B cell (primary cell): ENCODE results near the gene ZAR1L. TPM values are rescaled to one million over a fixed set of nuclear protein-coding genes. Genes with fewer than 3 reads are reported as not detected.

Source experiments
- ATAC-seq: fragments of 200-7000 bp; cut with Tn5 transposase; one replicate; pipeline ENCODE4 v1.10.0; 2021; ENCODE audit warnings: low read depth, mild to moderate bottlenecking, moderate number of reproducible peaks, moderate library complexity
- CTCF ChIA-PET: fragments of 350-600 bp; sonication (Branson Sonifier 250); formaldehyde crosslinking; loops from one replicate; lab custom pipeline; 2021; ENCODE audit warnings: antibody characterized with exemption, inconsistent platforms; lab: Charles Lee
- POLR2A ChIA-PET: fragments of 350-600 bp; sonication (Branson Sonifier 250); formaldehyde crosslinking; loops from one replicate; lab custom pipeline; 2021; ENCODE audit warnings: antibody characterized with exemption; lab: Charles Lee
- DNase-seq: peaks from one replicate; pipeline ENCODE4 v3.0.0; 2013
- H2AFZ ChIP-seq: 2 replicates; pipeline ENCODE4 v1.6.1; 2012; ENCODE audit warnings: mild to moderate bottlenecking, low read depth, low read length; ENCODE audit not compliant: insufficient read depth, poor library complexity, severe bottlenecking
- H3K27ac ChIP-seq, 2 donors: 1 replicate in 1 of 2; 2 replicates in 1 of 2; pipeline ENCODE4 v1.5.1; 2012 to 2013; ENCODE audit warnings: low read length in 2 of 2, mild to moderate bottlenecking in 2 of 2, moderate library complexity in 1 of 2
- H3K27me3 ChIP-seq, 4 experiments: fragments of 200-600 bp in 1 of 4; sonication (generic) in 1 of 4; replicated peaks in 1 of 4; 1 replicate in 2 of 4; 2 replicates in 2 of 4; pipeline versions ENCODE4 v1.6.1 to v1.7.0; 2013 to 2016; ENCODE audit warnings: low read length in 3 of 4, mild to moderate bottlenecking in 2 of 4, mixed read lengths in 1 of 4, moderate library complexity in 1 of 4; ENCODE audit not compliant: insufficient read depth in 4 of 4, control insufficient read depth in 3 of 4; ENCODE audit errors: control extremely low read depth in 1 of 4
- H3K36me3 ChIP-seq, 2 experiments: replicated peaks in 1 of 2; 1 replicate in 1 of 2; 2 replicates in 1 of 2; pipeline versions ENCODE4 v1.6.1 to v1.7.1; 2013; ENCODE audit warnings: low read length in 1 of 2; ENCODE audit not compliant: insufficient read depth in 2 of 2, control insufficient read depth in 1 of 2; ENCODE audit errors: control extremely low read depth in 1 of 2, extremely low read depth in 1 of 2
- H3K4me1 ChIP-seq, 2 donors: fragments of 200-600 bp in 1 of 2; sonication (generic) in 1 of 2; 1 replicate in 1 of 2; 2 replicates in 1 of 2; pipeline versions ENCODE4 v1.5.1 to v1.6.1; 2013 to 2017; ENCODE audit warnings: low read length in 2 of 2; ENCODE audit not compliant: control insufficient read depth in 2 of 2, insufficient read depth in 2 of 2
- H3K4me2 ChIP-seq: replicated peaks from 2 replicates; pipeline ENCODE3; 2012; ENCODE audit warnings: mild to moderate bottlenecking, low read depth, low read length; ENCODE audit not compliant: poor library complexity, severe bottlenecking
- H3K4me3 ChIP-seq, 5 experiments: fragments of 200-600 bp in 1 of 5; sonication (generic) in 1 of 5; 1 replicate in 3 of 5; 2 replicates in 2 of 5; pipeline versions ENCODE4 v1.5.1 to v1.7.0; 2011 to 2016; ENCODE audit warnings: low read length in 4 of 5, mild to moderate bottlenecking in 4 of 5, low read depth in 2 of 5, control low read depth in 1 of 5, moderate library complexity in 1 of 5; ENCODE audit not compliant: insufficient read depth in 1 of 5; ENCODE audit errors: control extremely low read depth in 1 of 5, extremely low read depth in 1 of 5
- H3K79me2 ChIP-seq: fragments of 200-600 bp; sonication (generic); one replicate; pipeline ENCODE4 v1.6.0; 2016; ENCODE audit warnings: low read length; ENCODE audit not compliant: control insufficient read depth, insufficient read depth
- H3K9ac ChIP-seq: fragments of 200-600 bp; sonication (generic); 2 replicates; pipeline ENCODE4 v1.6.1; 2017; ENCODE audit warnings: mild to moderate bottlenecking, low read length, moderate library complexity
- H3K9me3 ChIP-seq, 3 donors: one replicate each; pipeline versions ENCODE4 v1.6.1 to v1.7.1; 2013; ENCODE audit warnings: low read length in 2 of 3; ENCODE audit not compliant: control insufficient read depth in 2 of 3, insufficient read depth in 1 of 3; ENCODE audit errors: control extremely low read depth in 1 of 3
- H4K20me1 ChIP-seq: 2 replicates; pipeline ENCODE4 v1.6.0; 2012; ENCODE audit warnings: mild to moderate bottlenecking, low read length; ENCODE audit not compliant: insufficient read depth, control insufficient read depth, poor library complexity, severe bottlenecking
- H3K27ac Mint-ChIP-seq: one replicate; pipeline ENCODE4 v1.8.0; 2021; ENCODE audit warnings: mixed read lengths
- H3K27me3 Mint-ChIP-seq: one replicate; pipeline ENCODE4 v1.8.0; 2021; ENCODE audit warnings: mixed read lengths
- H3K4me1 Mint-ChIP-seq: one replicate; pipeline ENCODE4 v1.8.0; 2021; ENCODE audit warnings: mixed read lengths
- H3K4me3 Mint-ChIP-seq: one replicate; pipeline ENCODE4 v1.8.0; 2021; ENCODE audit warnings: mixed read lengths
- H3K9me3 Mint-ChIP-seq: one replicate; pipeline ENCODE4 v1.8.0; 2022; ENCODE audit warnings: mixed read lengths; ENCODE audit not compliant: insufficient read depth
- EZH2 ChIP-seq: IDR thresholded peaks from 2 replicates; pipeline ENCODE4 v1.6.1; 2012; ENCODE audit warnings: borderline replicate concordance, low read depth, mild to moderate bottlenecking, moderate library complexity, low read length; ENCODE audit not compliant: insufficient read depth, poor library complexity, severe bottlenecking
- WGBS: methylation state at CpG from one replicate; pipeline ENCODE4 v1.1.5; 2013; ENCODE audit warnings: missing lambda C conversion rate; ENCODE audit not compliant: insufficient coverage; 5-methylcytosine and 5-hydroxymethylcytosine counted together
- intact Hi-C: fragments of 100-400 bp; cut with micrococcal nuclease; formaldehyde crosslinking; loops from one replicate; pipeline ENCODE4 v1.10.0; 2022
- polyA plus RNA-seq: library from polyadenylated mRNA; depleted of rRNA; stranded (reverse); fragments of >200 nt; gene quantifications from 2 replicates; pipeline ENCODE4 v1.2.3, GENCODE V29; 2012
- total RNA-seq, 2 donors: library from RNA; stranded (reverse); fragments of 120-200 nt in 1 of 2; gene quantifications; 1 replicate in 1 of 2; 2 replicates in 1 of 2; pipeline versions ENCODE4 v1.2.3 to v1.2.4, GENCODE V29; 2013 to 2022
- TF ChIP-seq, protein P1 (sequence below): fragments of 200-600 bp; IDR thresholded peaks from one replicate; pipeline ENCODE4 v1.8.0; 2022; ENCODE audit warnings: antibody characterized with exemption, mild to moderate bottlenecking

ZAR1L gene
- total and polyA plus RNA-seq, 2 donors (not counting 1 experiment from before 2014, with no cell fraction given): not detected

DNA sequence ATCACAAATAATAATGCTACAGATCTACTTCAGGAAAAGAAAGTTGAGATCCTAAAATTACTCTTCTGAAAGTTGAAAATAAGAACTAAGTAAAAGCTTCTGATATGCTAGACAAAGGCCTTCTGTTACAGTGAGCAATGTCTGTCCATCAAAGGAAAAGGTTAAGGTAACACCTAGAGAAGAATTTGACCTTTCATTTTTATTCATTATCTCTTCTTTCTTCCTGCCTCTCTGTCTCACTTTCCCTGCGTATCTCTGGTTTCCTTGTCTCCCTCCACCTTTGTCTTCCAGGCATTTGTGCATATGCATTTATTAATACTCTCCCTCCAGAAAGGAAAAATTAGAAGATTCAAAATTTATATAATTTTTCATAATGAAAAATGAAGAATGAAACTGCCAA, 49.0 kb downstream of the ZAR1L start:
- no peak for ATAC-seq
- Histone ChIP-seq H3K36me3 (no peaks in the 10 kb centered on the region), H3K9ac (no peak overlapping the region), H3K4me2 (no peak overlapping the region), H3K9me3 (no peaks in the 10 kb centered on the region), H3K27ac (no peak overlapping the region), H3K79me2 (no peaks in the 10 kb centered on the region), H3K4me3 (no peak overlapping the region), H2AFZ (no peak overlapping the region), H4K20me1 (no peaks in the 10 kb centered on the region), H3K4me1 (no peaks in the 10 kb centered on the region), H3K27me3 (no peaks in the 10 kb centered on the region)
- Mint-ChIP-seq H3K27ac (no peak overlapping the region), H3K27me3 (no peaks in the 10 kb centered on the region), H3K4me1 (no peaks in the 10 kb centered on the region), H3K4me3 (no peak overlapping the region), H3K9me3 (no peaks in the 10 kb centered on the region)
- no peak for DNase-seq
- intact Hi-C loops: loop anchor here (5.0 kb wide), 1 partner anchor 46 kb away; no protein-coding TSS in a partner anchor
- CTCF ChIA-PET: interaction anchor here (1.0 kb wide), 1 partner anchor 50 kb away, joined by 3 read pairs; no protein-coding TSS in a partner anchor
- POLR2A ChIA-PET: no interaction called here
- TF ChIP-seq, protein P1, sequence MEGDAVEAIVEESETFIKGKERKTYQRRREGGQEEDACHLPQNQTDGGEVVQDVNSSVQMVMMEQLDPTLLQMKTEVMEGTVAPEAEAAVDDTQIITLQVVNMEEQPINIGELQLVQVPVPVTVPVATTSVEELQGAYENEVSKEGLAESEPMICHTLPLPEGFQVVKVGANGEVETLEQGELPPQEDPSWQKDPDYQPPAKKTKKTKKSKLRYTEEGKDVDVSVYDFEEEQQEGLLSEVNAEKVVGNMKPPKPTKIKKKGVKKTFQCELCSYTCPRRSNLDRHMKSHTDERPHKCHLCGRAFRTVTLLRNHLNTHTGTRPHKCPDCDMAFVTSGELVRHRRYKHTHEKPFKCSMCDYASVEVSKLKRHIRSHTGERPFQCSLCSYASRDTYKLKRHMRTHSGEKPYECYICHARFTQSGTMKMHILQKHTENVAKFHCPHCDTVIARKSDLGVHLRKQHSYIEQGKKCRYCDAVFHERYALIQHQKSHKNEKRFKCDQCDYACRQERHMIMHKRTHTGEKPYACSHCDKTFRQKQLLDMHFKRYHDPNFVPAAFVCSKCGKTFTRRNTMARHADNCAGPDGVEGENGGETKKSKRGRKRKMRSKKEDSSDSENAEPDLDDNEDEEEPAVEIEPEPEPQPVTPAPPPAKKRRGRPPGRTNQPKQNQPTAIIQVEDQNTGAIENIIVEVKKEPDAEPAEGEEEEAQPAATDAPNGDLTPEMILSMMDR: no peak
- no peak for TF ChIP-seq EZH2
- no CpG with 5 or more reads among the region's 1 CpG for WGBS

DNA sequence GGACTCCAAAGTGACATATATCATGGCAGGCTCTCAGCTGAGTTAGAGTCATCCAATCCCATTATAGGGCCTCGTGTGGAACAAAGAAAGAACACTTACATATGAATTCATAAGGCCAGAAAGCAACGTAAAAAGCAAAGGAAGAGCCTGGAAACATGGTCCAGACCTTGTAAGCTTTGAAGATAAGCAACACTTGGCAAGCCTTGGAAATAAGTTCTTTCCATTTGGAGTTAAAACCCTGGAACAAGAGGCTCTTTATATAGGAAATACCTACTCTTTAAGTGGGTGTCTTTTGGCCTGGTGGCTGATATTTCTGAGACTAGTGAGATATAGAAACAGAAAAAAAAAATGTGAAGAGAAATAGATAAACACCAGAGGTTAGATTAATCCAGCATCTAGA, 49.4 kb downstream of the ZAR1L start:
- H2AFZ ChIP-seq: no peak overlapping the region

More for the DNA sequence above, 49.4 kb downstream of the ZAR1L start:
- H3K4me1 Mint-ChIP-seq: no peaks in the 10 kb centered on the region
- H3K9me3 ChIP-seq: no peaks in the 10 kb centered on the region
- H3K9me3 Mint-ChIP-seq: no peaks in the 10 kb centered on the region
- H3K36me3 ChIP-seq: no peaks in the 10 kb centered on the region
- ATAC-seq: no peak
- H3K4me2 ChIP-seq: no peak overlapping the region
- no peak overlapping the region for H3K27ac Mint-ChIP-seq
- CTCF ChIA-PET: interaction anchor here (1.0 kb wide), 1 partner anchor 50 kb away, joined by 3 read pairs; no protein-coding TSS in a partner anchor
- no peak overlapping the region for H3K27ac ChIP-seq
- TF ChIP-seq, protein P1: no peak
- TF ChIP-seq EZH2: no peak
- no peaks in the 10 kb centered on the region for H3K27me3 Mint-ChIP-seq
- no peaks in the 10 kb centered on the region for H3K4me1 ChIP-seq
- intact Hi-C loops: loop anchor here (5.0 kb wide), 1 partner anchor 47 kb away; no protein-coding TSS in a partner anchor
- no peaks in the 10 kb centered on the region for H3K79me2 ChIP-seq
- no peaks in the 10 kb centered on the region for H4K20me1 ChIP-seq
- no peak for DNase-seq
- H3K27me3 ChIP-seq: no peaks in the 10 kb centered on the region
- H3K4me3 Mint-ChIP-seq: no peak overlapping the region
- WGBS: no CpG with 5 or more reads among the region's 2 CpGs
- H3K9ac ChIP-seq: no peak overlapping the region
- POLR2A ChIA-PET: no interaction called here
- no peak overlapping the region for H3K4me3 ChIP-seq
